Measurements from ENCODE around the gene LRRC45.

DNA sequence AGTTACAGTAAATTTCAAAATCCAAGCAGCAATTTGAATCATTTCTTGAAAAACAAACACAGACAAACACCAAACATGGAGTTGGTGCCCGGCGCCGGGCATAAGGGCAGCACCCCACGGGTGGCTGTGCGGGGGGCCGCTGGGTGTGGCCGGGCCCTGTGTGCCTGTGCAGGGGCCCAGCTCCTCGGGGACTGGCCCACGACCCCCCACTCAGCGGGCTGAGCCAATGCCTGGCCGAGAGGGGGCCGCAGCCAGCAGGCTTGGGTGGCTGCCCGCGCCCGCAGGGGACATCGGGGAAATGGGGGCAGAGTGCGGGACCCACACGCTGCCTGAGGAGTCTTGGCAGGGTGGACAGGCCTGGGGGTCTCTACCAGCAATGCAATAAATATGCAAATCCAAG is 55.3 kb downstream of the LRRC45 start:
- TF ChIP-seq, protein P1, sequence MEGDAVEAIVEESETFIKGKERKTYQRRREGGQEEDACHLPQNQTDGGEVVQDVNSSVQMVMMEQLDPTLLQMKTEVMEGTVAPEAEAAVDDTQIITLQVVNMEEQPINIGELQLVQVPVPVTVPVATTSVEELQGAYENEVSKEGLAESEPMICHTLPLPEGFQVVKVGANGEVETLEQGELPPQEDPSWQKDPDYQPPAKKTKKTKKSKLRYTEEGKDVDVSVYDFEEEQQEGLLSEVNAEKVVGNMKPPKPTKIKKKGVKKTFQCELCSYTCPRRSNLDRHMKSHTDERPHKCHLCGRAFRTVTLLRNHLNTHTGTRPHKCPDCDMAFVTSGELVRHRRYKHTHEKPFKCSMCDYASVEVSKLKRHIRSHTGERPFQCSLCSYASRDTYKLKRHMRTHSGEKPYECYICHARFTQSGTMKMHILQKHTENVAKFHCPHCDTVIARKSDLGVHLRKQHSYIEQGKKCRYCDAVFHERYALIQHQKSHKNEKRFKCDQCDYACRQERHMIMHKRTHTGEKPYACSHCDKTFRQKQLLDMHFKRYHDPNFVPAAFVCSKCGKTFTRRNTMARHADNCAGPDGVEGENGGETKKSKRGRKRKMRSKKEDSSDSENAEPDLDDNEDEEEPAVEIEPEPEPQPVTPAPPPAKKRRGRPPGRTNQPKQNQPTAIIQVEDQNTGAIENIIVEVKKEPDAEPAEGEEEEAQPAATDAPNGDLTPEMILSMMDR (IDR thresholded peaks at IDR 0.05) = no peak
- TF ChIP-seq POLR2A (IDR thresholded peaks at IDR 0.05) = no peak
